WERI-Rb-1 (cell line): ENCODE measurements around the gene PKHD1.

Source experiments
- DNase-seq: peaks from one replicate; pipeline ENCODE4 v3.0.0-alpha.2; 2020
- H3K27ac ChIP-seq: fragments of 250-450 bp; sonication (Bioruptor Pico); 2 replicates; pipeline ENCODE4 v1.5.1; 2020; ENCODE audit warnings: mild to moderate bottlenecking, moderate library complexity
- H3K27me3 ChIP-seq: fragments of 250-450 bp; sonication (Bioruptor Pico); 2 replicates; pipeline ENCODE4 v1.5.1; 2021; ENCODE audit warnings: mild to moderate bottlenecking, low read depth, moderate library complexity; ENCODE audit not compliant: insufficient read depth, severe bottlenecking
- H3K36me3 ChIP-seq: fragments of 250-450 bp; sonication (Bioruptor Pico); 2 replicates; pipeline ENCODE4 v1.5.1; 2020; ENCODE audit warnings: mild to moderate bottlenecking, moderate library complexity
- H3K4me3 ChIP-seq: 2 replicates; pipeline ENCODE4 v1.5.1; 2011; ENCODE audit warnings: low read depth, mild to moderate bottlenecking, control low read depth, low read length
- H3K9me3 ChIP-seq: fragments of 250-450 bp; sonication (Bioruptor Pico); 2 replicates; pipeline ENCODE4 v1.5.1; 2021; ENCODE audit warnings: mild to moderate bottlenecking, moderate library complexity; ENCODE audit not compliant: severe bottlenecking
- CTCF ChIP-seq: IDR thresholded peaks from 2 replicates; pipeline ENCODE4 v1.5.1; 2011; ENCODE audit warnings: low read depth, mild to moderate bottlenecking, control low read depth, inconsistent platforms, low read length

The PKHD1 gene

GRCh38 chr6:51963980-51964379, 123.4 kb downstream of the PKHD1 start:
- no peaks in the 10 kb centered on the region for H3K9me3 ChIP-seq
- no peaks in the 10 kb centered on the region for H3K27me3 ChIP-seq
- no peak overlapping the region for H3K27ac ChIP-seq
- DNase-seq: no peak
- no peak overlapping the region for H3K4me3 ChIP-seq
- H3K36me3 ChIP-seq: no peaks in the 10 kb centered on the region
- no peak for TF ChIP-seq CTCF

GRCh38 chr6:51962354-51962753, 125.1 kb downstream of the PKHD1 start:
- Histone ChIP-seq H3K36me3 (no peaks in the 10 kb centered on the region), H3K9me3 (no peaks in the 10 kb centered on the region), H3K27me3 (no peaks in the 10 kb centered on the region), H3K4me3 (no peak overlapping the region), H3K27ac (no peak overlapping the region)
- no peak for DNase-seq
- no peak for TF ChIP-seq CTCF

GRCh38 chr6:51960419-51960818, 127.0 kb downstream of the PKHD1 start:
- H3K27me3 ChIP-seq: no peaks in the 10 kb centered on the region
- no peak for DNase-seq
- H3K9me3 ChIP-seq: no peaks in the 10 kb centered on the region
- no peak overlapping the region for H3K4me3 ChIP-seq
- H3K36me3 ChIP-seq: no peaks in the 10 kb centered on the region
- TF ChIP-seq CTCF: no peak
- no peak overlapping the region for H3K27ac ChIP-seq

- Histone ChIP-seq H3K4me3 (no peak overlapping the region), H3K27ac (no peak overlapping the region)
These were observed 127.5 kb downstream of the PKHD1 start for GRCh38 chr6:51959744-51960383.

GRCh38 chr6:51954681-51955080, 132.7 kb downstream of the PKHD1 start:
- no peak for DNase-seq
- no peaks in the 10 kb centered on the region for H3K27me3 ChIP-seq
- no peak for TF ChIP-seq CTCF
- no peaks in the 10 kb centered on the region for H3K36me3 ChIP-seq
- no peaks in the 10 kb centered on the region for H3K9me3 ChIP-seq
- no peak overlapping the region for H3K27ac ChIP-seq
- H3K4me3 ChIP-seq: no peak overlapping the region

More at GRCh38 chr6:51959744-51960383, 127.5 kb downstream of the PKHD1 start:
- peak; percentile 91 for DNase-seq
- no peaks in the 10 kb centered on the region for H3K36me3 ChIP-seq
- no peaks in the 10 kb centered on the region for H3K9me3 ChIP-seq
- H3K27me3 ChIP-seq: no peaks in the 10 kb centered on the region
- peak; percentile 96 for TF ChIP-seq CTCF

- Histone ChIP-seq H3K27me3 (no peaks in the 10 kb centered on the region), H3K9me3 (no peaks in the 10 kb centered on the region), H3K4me3 (no peak overlapping the region), H3K27ac (no peak overlapping the region), H3K36me3 (no peaks in the 10 kb centered on the region)
- DNase-seq: no peak
- no peak for TF ChIP-seq CTCF
These were observed 134.2 kb downstream of the PKHD1 start for GRCh38 chr6:51953246-51953645.
